HCT116 (cell line): Measurements from ENCODE around the gene ARL15. TPM values are rescaled to one million over a fixed set of nuclear protein-coding genes. Genes with fewer than 3 reads are reported as not detected.

Source experiments
- ATAC-seq: fragments of 200-7000 bp; cut with Tn5 transposase; 2 replicates; pipeline ENCODE4 v1.9.1; 2020; ENCODE audit warnings: mild to moderate bottlenecking, moderate library complexity
- BruUV-seq: library from RNA; stranded (reverse); fragments of 400-500 nt; replicated peaks from 2 replicates; lab custom pipeline; 2021; lab: Mats Ljungman, UMichigan
- CTCF ChIA-PET: fragments of 300-600 bp; sonication (Branson Sonifier 250); formaldehyde crosslinking; loops from one replicate; lab custom pipeline; 2021; ENCODE audit warnings: antibody characterized with exemption; lab: Charles Lee
- POLR2A ChIA-PET: fragments of 300-600, 350-600 bp; sonication (Branson Sonifier 250); formaldehyde crosslinking; loops from one replicate; lab custom pipeline; 2021; ENCODE audit warnings: antibody characterized with exemption; lab: Charles Lee
- RAD21 ChIA-PET, 2 experiments: fragments of 300-600 bp; sonication (Branson Sonifier 250); formaldehyde crosslinking; loops; one replicate each; lab custom pipeline; 2023; ENCODE audit warnings: low total read pairs in 2 of 2; ENCODE audit not compliant: uncharacterized antibody in 2 of 2, unreplicated experiment in 2 of 2, low non-redundant PET in 1 of 2; lab: Charles Lee
- DNase-seq: peaks from one replicate; pipeline ENCODE4 v3.0.0-alpha.2; 2010; ENCODE audit warnings: low read depth, low spot score
- H2AFZ ChIP-seq: fragments of 200-600 bp; shearing (Covaris generic), sonication (generic); 2 replicates; pipeline ENCODE4 v1.6.1; 2017; ENCODE audit warnings: low read depth, mixed run types, mixed read lengths, antibody characterized with exemption, low read length; ENCODE audit not compliant: poor library complexity, severe bottlenecking
- H3K27ac ChIP-seq: 2 replicates; pipeline ENCODE4 v1.5.1; 2012; ENCODE audit warnings: low read depth, low read length
- H3K27me3 ChIP-seq: fragments of 200-600 bp; sonication (generic); 2 replicates; pipeline ENCODE4 v1.6.1; 2016; ENCODE audit warnings: mixed run types, low read length, mixed read lengths; ENCODE audit not compliant: insufficient read depth
- H3K36me3 ChIP-seq, 2 experiments: fragments of 200-500 bp in 1 of 2; fragments of 200-600 bp in 1 of 2; sonication (Bioruptor generic) in 1 of 2; sonication (generic) in 1 of 2; 2 replicates each; pipeline versions ENCODE4 v1.5.1 to v1.6.1; 2014 to 2016; ENCODE audit warnings: low read length in 2 of 2, inconsistent platforms in 1 of 2, mixed read lengths in 1 of 2, mixed run types in 1 of 2; ENCODE audit not compliant: insufficient read depth in 2 of 2, control insufficient read depth in 1 of 2
- H3K4me1 ChIP-seq, 2 experiments: fragments of 200-600 bp in 1 of 2; sonication (generic) in 1 of 2; 2 replicates each; pipeline versions ENCODE4 v1.5.1 to v1.6.1; 2012 to 2017; ENCODE audit warnings: low read length in 2 of 2, inconsistent platforms in 1 of 2, mild to moderate bottlenecking in 1 of 2, mixed read lengths in 1 of 2, mixed run types in 1 of 2, moderate library complexity in 1 of 2; ENCODE audit not compliant: insufficient read depth in 2 of 2, control insufficient read depth in 1 of 2
- H3K4me2 ChIP-seq: fragments of 200-600 bp; sonication (generic); 2 replicates; pipeline ENCODE4 v1.6.1; 2017; ENCODE audit warnings: mixed run types, low read length, mixed read lengths
- H3K4me3 ChIP-seq, 2 experiments: fragments of 200-600 bp in 1 of 2; sonication (generic) in 1 of 2; replicated peaks in 1 of 2; 2 replicates each; pipeline ENCODE4 v1.5.1; 2011 to 2016; ENCODE audit warnings: low read length in 2 of 2, control low read depth in 1 of 2, low read depth in 1 of 2, mild to moderate bottlenecking in 1 of 2, mixed read lengths in 1 of 2, mixed run types in 1 of 2
- H3K79me2 ChIP-seq: fragments of 200-600 bp; sonication (generic); 2 replicates; pipeline ENCODE4 v1.6.1; 2017; ENCODE audit warnings: mild to moderate bottlenecking, mixed run types, low read length, moderate library complexity, mixed read lengths; ENCODE audit not compliant: insufficient read depth
- H3K9ac ChIP-seq: fragments of 200-600 bp; sonication (generic); 2 replicates; pipeline ENCODE4 v1.6.1; 2016; ENCODE audit warnings: low read length, mixed read lengths
- H3K9me2 ChIP-seq: fragments of 200-600 bp; sonication (generic), shearing (Covaris generic); 2 replicates; pipeline ENCODE4 v1.6.1; 2017; ENCODE audit warnings: mixed run types, mild to moderate bottlenecking, moderate library complexity; ENCODE audit not compliant: insufficient read depth
- H3K9me3 ChIP-seq, 2 experiments: fragments of 200-500 bp in 1 of 2; fragments of 200-600 bp in 1 of 2; sonication (Bioruptor generic) in 1 of 2; sonication (generic) in 1 of 2; 2 replicates each; pipeline ENCODE4 v1.6.1; 2014 to 2017; ENCODE audit warnings: low read length in 2 of 2, mixed read lengths in 2 of 2, inconsistent platforms in 1 of 2, low read depth in 1 of 2, mild to moderate bottlenecking in 1 of 2, mixed run types in 1 of 2, moderate library complexity in 1 of 2; ENCODE audit not compliant: control insufficient read depth in 1 of 2, insufficient read depth in 1 of 2
- H4K20me1 ChIP-seq: fragments of 200-600 bp; sonication (generic), shearing (Covaris generic); 2 replicates; pipeline ENCODE4 v1.6.1; 2017; ENCODE audit warnings: mixed run types, mild to moderate bottlenecking, moderate library complexity; ENCODE audit not compliant: insufficient read depth
- CEBPB ChIP-seq: IDR thresholded peaks from 2 replicates; pipeline ENCODE4 v1.6.1; 2012; ENCODE audit warnings: low read depth
- CTCF ChIP-seq, 3 experiments: fragments of 200-600 bp in 1 of 3; sonication (generic) in 1 of 3; IDR thresholded peaks in 2 of 3; conservative IDR thresholded peaks in 1 of 3; 2 replicates each; pipeline ENCODE4 v1.5.1; 2012 to 2017; ENCODE audit warnings: low read depth in 2 of 3, low read length in 2 of 3, antibody characterized with exemption in 1 of 3, borderline replicate concordance in 1 of 3, control low read depth in 1 of 3, mild to moderate bottlenecking in 1 of 3, mixed read lengths in 1 of 3, mixed run types in 1 of 3, moderate library complexity in 1 of 3; ENCODE audit not compliant: insufficient read depth in 1 of 3
- EGR1 ChIP-seq: IDR thresholded peaks from 2 replicates; pipeline ENCODE4 v1.6.1; 2012; ENCODE audit warnings: low read depth
- ELF1 ChIP-seq: IDR thresholded peaks from 2 replicates; pipeline ENCODE4 v1.6.1; 2012; ENCODE audit warnings: low read depth, borderline replicate concordance
- EZH2 ChIP-seq: fragments of 200-600 bp; sonication (generic); IDR thresholded peaks from 2 replicates; pipeline ENCODE4 v1.6.1; 2017; ENCODE audit warnings: antibody characterized with exemption, mixed run types
- FOSL1 ChIP-seq: IDR thresholded peaks from 2 replicates; pipeline ENCODE4 v1.6.1; 2012; ENCODE audit warnings: low read depth
- POLR2A ChIP-seq: IDR thresholded peaks from 2 replicates; pipeline ENCODE4 v1.7.0; 2011; ENCODE audit warnings: borderline replicate concordance; ENCODE audit not compliant: insufficient read depth, insufficient read length; ENCODE audit errors: extremely low read depth
- POLR2AphosphoS5 ChIP-seq: IDR thresholded peaks from 2 replicates; pipeline ENCODE4 v1.6.1; 2011; ENCODE audit warnings: mild to moderate bottlenecking, low read depth, low read length, moderate library complexity
- SIN3A ChIP-seq: IDR thresholded peaks from 2 replicates; pipeline ENCODE4 v1.6.1; 2012; ENCODE audit warnings: low read depth
- SP1 ChIP-seq: IDR thresholded peaks from 2 replicates; pipeline ENCODE4 v1.6.1; 2012; ENCODE audit warnings: low read depth
- SRF ChIP-seq: IDR thresholded peaks from 2 replicates; pipeline ENCODE4 v1.6.1; 2012; ENCODE audit warnings: low read depth
- TCF7L2 ChIP-seq: IDR thresholded peaks from 2 replicates; pipeline ENCODE4 v1.7.0; 2011; ENCODE audit warnings: borderline replicate concordance, inconsistent platforms; ENCODE audit not compliant: insufficient read depth, insufficient read length; ENCODE audit errors: extremely low read depth
- YY1 ChIP-seq: IDR thresholded peaks from 2 replicates; pipeline ENCODE4 v1.6.1; 2011; ENCODE audit warnings: low read length, low read depth, moderate library complexity, mild to moderate bottlenecking; ENCODE audit not compliant: insufficient replicate concordance; ENCODE audit errors: extremely low read depth
- intact Hi-C: fragments of 100-400 bp; cut with micrococcal nuclease; formaldehyde crosslinking; loops from 2 replicates; pipeline ENCODE4 v1.10.0; 2022
- total RNA-seq: library from RNA; stranded (reverse); gene quantifications from one replicate; pipeline ENCODE4 v1.2.1, GENCODE V29; 2021; ENCODE audit not compliant: unreplicated experiment
- TF ChIP-seq, protein P1 (sequence below): IDR thresholded peaks from 2 replicates; pipeline ENCODE4 v1.6.1; 2012; ENCODE audit warnings: low read depth

The ARL15 gene
- total RNA-seq, 1 experiment from 2014 or later = 15.0 TPM

DNA sequence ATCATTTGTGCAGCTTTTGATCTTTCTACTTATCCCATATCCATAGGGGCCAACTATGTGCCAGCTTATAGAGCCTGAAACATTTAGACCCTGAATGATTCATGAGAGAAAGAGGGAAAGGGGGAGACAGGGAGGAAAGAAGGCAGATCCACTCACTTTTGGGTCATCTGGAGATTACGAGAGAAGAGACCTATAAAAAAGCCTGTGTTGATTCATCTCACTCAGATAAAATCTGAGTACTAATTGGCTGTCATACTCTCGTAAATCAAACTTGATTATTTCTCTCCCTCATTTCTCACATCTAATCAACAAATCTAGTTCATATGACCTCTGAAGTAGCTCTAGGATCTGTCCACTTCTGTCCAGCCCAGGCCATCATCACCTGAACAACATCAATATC, 137.1 kb downstream of the ARL15 start:
- no peak overlapping the region for H3K4me3 ChIP-seq
- no peaks in the 10 kb centered on the region for H4K20me1 ChIP-seq
- H3K4me1 ChIP-seq = no peaks in the 10 kb centered on the region
- intact Hi-C loops = no loop called here
- H3K9ac ChIP-seq = no peak overlapping the region
- H3K9me2 ChIP-seq = no peaks in the 10 kb centered on the region
- H3K36me3 ChIP-seq = no peaks in the 10 kb centered on the region
- DNase-seq = no peak
- H3K79me2 ChIP-seq = no peaks in the 10 kb centered on the region
- no peaks in the 10 kb centered on the region for H3K27me3 ChIP-seq
- no TSS peak for BruUV-seq
- RAD21 ChIA-PET = interaction anchor here in 1 of 2 experiments (0.6 kb wide), 1 partner anchor 694 kb away, joined by 4 read pairs; no protein-coding TSS in a partner anchor
- no peak overlapping the region for H3K4me2 ChIP-seq
- CTCF ChIA-PET = no interaction called here
- no peak overlapping the region for H3K27ac ChIP-seq
- H2AFZ ChIP-seq = no peak overlapping the region
- TF ChIP-seq POLR2A (no peak), TCF7L2 (no peak), EGR1 (no peak), ELF1 (no peak), POLR2AphosphoS5 (no peak), FOSL1 (no peak), EZH2 (no peak), CTCF (IDR thresholded peaks at IDR 0.05 in 2 of 3, conservative IDR thresholded peaks at IDR 0.05 in 1 of 3; ENCODE audit: borderline replicate concordance in 1 of 3, insufficient read depth in 1 of 3, low read depth in 2 of 3, low read length in 2 of 3) (no peak), SIN3A (no peak), YY1 (no peak), CEBPB (no peak), SRF (no peak), SP1 (no peak)
- TF ChIP-seq, protein P1, sequence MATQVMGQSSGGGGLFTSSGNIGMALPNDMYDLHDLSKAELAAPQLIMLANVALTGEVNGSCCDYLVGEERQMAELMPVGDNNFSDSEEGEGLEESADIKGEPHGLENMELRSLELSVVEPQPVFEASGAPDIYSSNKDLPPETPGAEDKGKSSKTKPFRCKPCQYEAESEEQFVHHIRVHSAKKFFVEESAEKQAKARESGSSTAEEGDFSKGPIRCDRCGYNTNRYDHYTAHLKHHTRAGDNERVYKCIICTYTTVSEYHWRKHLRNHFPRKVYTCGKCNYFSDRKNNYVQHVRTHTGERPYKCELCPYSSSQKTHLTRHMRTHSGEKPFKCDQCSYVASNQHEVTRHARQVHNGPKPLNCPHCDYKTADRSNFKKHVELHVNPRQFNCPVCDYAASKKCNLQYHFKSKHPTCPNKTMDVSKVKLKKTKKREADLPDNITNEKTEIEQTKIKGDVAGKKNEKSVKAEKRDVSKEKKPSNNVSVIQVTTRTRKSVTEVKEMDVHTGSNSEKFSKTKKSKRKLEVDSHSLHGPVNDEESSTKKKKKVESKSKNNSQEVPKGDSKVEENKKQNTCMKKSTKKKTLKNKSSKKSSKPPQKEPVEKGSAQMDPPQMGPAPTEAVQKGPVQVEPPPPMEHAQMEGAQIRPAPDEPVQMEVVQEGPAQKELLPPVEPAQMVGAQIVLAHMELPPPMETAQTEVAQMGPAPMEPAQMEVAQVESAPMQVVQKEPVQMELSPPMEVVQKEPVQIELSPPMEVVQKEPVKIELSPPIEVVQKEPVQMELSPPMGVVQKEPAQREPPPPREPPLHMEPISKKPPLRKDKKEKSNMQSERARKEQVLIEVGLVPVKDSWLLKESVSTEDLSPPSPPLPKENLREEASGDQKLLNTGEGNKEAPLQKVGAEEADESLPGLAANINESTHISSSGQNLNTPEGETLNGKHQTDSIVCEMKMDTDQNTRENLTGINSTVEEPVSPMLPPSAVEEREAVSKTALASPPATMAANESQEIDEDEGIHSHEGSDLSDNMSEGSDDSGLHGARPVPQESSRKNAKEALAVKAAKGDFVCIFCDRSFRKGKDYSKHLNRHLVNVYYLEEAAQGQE = no peak
- H3K9me3 ChIP-seq = no peaks in the 10 kb centered on the region
- POLR2A ChIA-PET = no interaction called here
- no peak for ATAC-seq
